Adrenal gland (tissue), 5 donors: Measurements from ENCODE around the gene CTAGE8.
"Not testable (repeated sequence)": the region's sequence is repeated elsewhere in the genome, so short reads cannot be mapped to it uniquely, and the experiment has no call there.

ENCODE experiments used
- CTCF ChIP-seq, 6 experiments: fragments of 450-650 bp in 4 of 6; fragments of 200-600 bp in 2 of 6; sonication (generic) in 1 of 6; IDR thresholded peaks; 1 replicate in 5 of 6; 2 replicates in 1 of 6; pipeline versions ENCODE4 v1.5.1 to v1.8.0; 2016 to 2021; ENCODE audit warnings: antibody characterized with exemption in 6 of 6, mild to moderate bottlenecking in 2 of 6, moderate library complexity in 1 of 6
- POLR2A ChIP-seq, 2 donors: fragments of 450-650 bp; IDR thresholded peaks; one replicate each; pipeline ENCODE4 v1.6.1; 2017; ENCODE audit warnings: antibody characterized with exemption in 2 of 2, mild to moderate bottlenecking in 2 of 2, moderate library complexity in 1 of 2
- donor health status: DM: no; HTN: no; CAD: no.

- not testable (repeated sequence) for TF ChIP-seq CTCF, POLR2A (IDR thresholded peaks at IDR 0.05)
Observed at GRCh38 chr7:144281981-144282380, 12.9 kb upstream of the CTAGE8 start.
